Measurements from ENCODE around the gene CTNNA1. TPM values are rescaled to one million over a fixed set of nuclear protein-coding genes. Genes with fewer than 3 reads are reported as not detected.
"Not testable (repeated sequence)": the region's sequence is repeated elsewhere in the genome, so short reads cannot be mapped to it uniquely, and the experiment has no call there.

CTNNA1 gene
- total RNA-seq, 2 experiments from 2014 or later, result 78.8 to 86.7 TPM

- H3K27me3 Mint-ChIP-seq, result peaks cover 33% of the 10 kb centered on the region
- no peak overlapping the region for H3K4me3 Mint-ChIP-seq
- DNase-seq, result no peak
- ATAC-seq, result no peak
- POLR2A ChIA-PET, result no interaction called here
- peaks cover 5% of the 10 kb centered on the region for H3K4me1 Mint-ChIP-seq
- no peaks in the 10 kb centered on the region for H3K9me3 Mint-ChIP-seq (ENCODE audit: low read depth)
- H3K27ac Mint-ChIP-seq, result no peak overlapping the region
- no peaks in the 10 kb centered on the region for H3K36me3 Mint-ChIP-seq (ENCODE audit: low read depth)
- CTCF ChIA-PET, result interaction anchor here (1.8 kb wide), 1 partner anchor 9 kb away, joined by 7 read pairs; no protein-coding TSS in a partner anchor
- intact Hi-C loops (cut with DNase I, micrococcal nuclease), result no loop called here
Measured at GRCh38 chr5:138712791-138713190, 40.4 kb upstream of the CTNNA1 start.

GRCh38 chr5:138713247-138713646 lies 40.0 kb upstream of the CTNNA1 start:
- Mint-ChIP-seq H3K9me3 (ENCODE audit: low read depth) (no peaks in the 10 kb centered on the region), H3K27ac (no peak overlapping the region), H3K4me1 (peaks cover 5% of the 10 kb centered on the region), H3K36me3 (ENCODE audit: low read depth) (no peaks in the 10 kb centered on the region), H3K27me3 (peaks cover 33% of the 10 kb centered on the region), H3K4me3 (no peak overlapping the region)
- CTCF ChIA-PET, result interaction anchor here (1.8 kb wide), 1 partner anchor 10 kb away, joined by 7 read pairs; no protein-coding TSS in a partner anchor
- DNase-seq (no peak), ATAC-seq (no peak)
- POLR2A ChIA-PET, result no interaction called here
- intact Hi-C loops (cut with DNase I, micrococcal nuclease), result no loop called here

- Mint-ChIP-seq H3K4me1 (peaks cover 5% of the 10 kb centered on the region), H3K27ac (no peak overlapping the region), H3K9me3 (ENCODE audit: low read depth) (no peaks in the 10 kb centered on the region), H3K4me3 (no peak overlapping the region), H3K27me3 (peaks cover 29% of the 10 kb centered on the region), H3K36me3 (ENCODE audit: low read depth) (no peaks in the 10 kb centered on the region)
- DNase-seq (no peak), ATAC-seq (peak; percentile 42)
- ChIA-PET CTCF (interaction anchor here (0.7 to 1.2 kb wide), 2 partner anchors 10 to 73 kb away, joined by 3 read pairs; no protein-coding TSS in a partner anchor), POLR2A (no interaction called here)
- intact Hi-C loops (cut with DNase I, micrococcal nuclease), result no loop called here
Measured at GRCh38 chr5:138714694-138715093, 38.5 kb upstream of the CTNNA1 start.

- H3K4me3 Mint-ChIP-seq; H3K36me3 Mint-ChIP-seq (ENCODE audit: low read depth); H3K4me1 Mint-ChIP-seq; H3K27ac Mint-ChIP-seq; intact Hi-C loops (cut with DNase I, micrococcal nuclease); DNase-seq; POLR2A ChIA-PET; H3K9me3 Mint-ChIP-seq (ENCODE audit: low read depth); ATAC-seq: not testable (repeated sequence)
- H3K27me3 Mint-ChIP-seq, result peaks cover 33% of the 10 kb centered on the region
- CTCF ChIA-PET, result interaction anchor here (1.2 kb wide), 1 partner anchor 9 kb away, joined by 3 read pairs; no protein-coding TSS in a partner anchor
Measured at GRCh38 chr5:138715931-138716432, 37.2 kb upstream of the CTNNA1 start.

- CTCF ChIA-PET, result no interaction called here
- Mint-ChIP-seq H3K4me1 (peaks cover 5% of the 10 kb centered on the region), H3K36me3 (ENCODE audit: low read depth) (no peaks in the 10 kb centered on the region), H3K9me3 (ENCODE audit: low read depth) (no peaks in the 10 kb centered on the region), H3K4me3 (no peak overlapping the region), H3K27me3 (peaks cover 32% of the 10 kb centered on the region), H3K27ac (no peak overlapping the region)
- no peak for DNase-seq
- ATAC-seq, result no peak
- intact Hi-C loops (cut with DNase I, micrococcal nuclease), result no loop called here
- POLR2A ChIA-PET, result no interaction called here
Measured at GRCh38 chr5:138716456-138716924, 36.7 kb upstream of the CTNNA1 start.

GRCh38 chr5:138717399-138717798 lies 35.8 kb upstream of the CTNNA1 start:
- peaks cover 35% of the 10 kb centered on the region for H3K27me3 Mint-ChIP-seq
- H3K27ac Mint-ChIP-seq, result no peak overlapping the region
- ChIA-PET POLR2A (no interaction called here), CTCF (no interaction called here)
- H3K36me3 Mint-ChIP-seq (ENCODE audit: low read depth), result no peaks in the 10 kb centered on the region
- intact Hi-C loops (cut with DNase I, micrococcal nuclease), result no loop called here
- peaks cover 5% of the 10 kb centered on the region for H3K4me1 Mint-ChIP-seq
- no peak for ATAC-seq
- H3K4me3 Mint-ChIP-seq, result no peak overlapping the region
- DNase-seq, result no peak
- no peaks in the 10 kb centered on the region for H3K9me3 Mint-ChIP-seq (ENCODE audit: low read depth)

- ATAC-seq, result no peak
- ChIA-PET CTCF (interaction anchor here (1.0 to 1.2 kb wide), 2 partner anchors 70 to 78 kb away, joined by 3 read pairs; no protein-coding TSS in a partner anchor), POLR2A (no interaction called here)
- intact Hi-C loops (cut with DNase I, micrococcal nuclease), result no loop called here
- Mint-ChIP-seq H3K36me3 (ENCODE audit: low read depth) (no peaks in the 10 kb centered on the region), H3K27me3 (peaks cover 34% of the 10 kb centered on the region), H3K27ac (no peak overlapping the region), H3K9me3 (ENCODE audit: low read depth) (no peaks in the 10 kb centered on the region), H3K4me1 (no peaks in the 10 kb centered on the region), H3K4me3 (no peak overlapping the region)
- no peak for DNase-seq
Measured at GRCh38 chr5:138719811-138720210, 33.4 kb upstream of the CTNNA1 start.

- POLR2A ChIA-PET, result no interaction called here
- no peak for DNase-seq
- Mint-ChIP-seq H3K4me1 (no peaks in the 10 kb centered on the region), H3K4me3 (no peak overlapping the region), H3K27me3 (peaks cover 32% of the 10 kb centered on the region), H3K27ac (no peak overlapping the region), H3K36me3 (ENCODE audit: low read depth) (no peaks in the 10 kb centered on the region), H3K9me3 (ENCODE audit: low read depth) (no peaks in the 10 kb centered on the region)
- no peak for ATAC-seq
- intact Hi-C loops (cut with DNase I, micrococcal nuclease), result no loop called here
- CTCF ChIA-PET, result interaction anchor here (0.7 kb wide), 1 partner anchor 43 kb away, joined by 3 read pairs; no protein-coding TSS in a partner anchor
Measured at GRCh38 chr5:138720840-138721239, 32.4 kb upstream of the CTNNA1 start.

GRCh38 chr5:138721979-138722378 lies 31.2 kb upstream of the CTNNA1 start:
- Mint-ChIP-seq H3K27me3 (peaks cover 29% of the 10 kb centered on the region), H3K9me3 (ENCODE audit: low read depth) (no peaks in the 10 kb centered on the region), H3K4me1 (peaks cover 8% of the 10 kb centered on the region), H3K4me3 (no peak overlapping the region), H3K27ac (no peak overlapping the region), H3K36me3 (ENCODE audit: low read depth) (no peaks in the 10 kb centered on the region)
- no peak for DNase-seq
- no peak for ATAC-seq
- intact Hi-C loops (cut with DNase I, micrococcal nuclease), result no loop called here
- ChIA-PET CTCF (no interaction called here), POLR2A (no interaction called here)

GRCh38 chr5:138722544-138723177 lies 30.6 kb upstream of the CTNNA1 start:
- DNase-seq (no peak), ATAC-seq (no peak)
- no peaks in the 10 kb centered on the region for H3K9me3 Mint-ChIP-seq (ENCODE audit: low read depth)
- CTCF ChIA-PET, result no interaction called here
- H3K27ac Mint-ChIP-seq, result no peak overlapping the region
- H3K27me3 Mint-ChIP-seq, result peaks cover 24% of the 10 kb centered on the region
- intact Hi-C loops (cut with DNase I, micrococcal nuclease), result no loop called here
- POLR2A ChIA-PET, result no interaction called here
- H3K4me3 Mint-ChIP-seq, result no peak overlapping the region
- H3K4me1 Mint-ChIP-seq, result peaks cover 15% of the 10 kb centered on the region
- no peaks in the 10 kb centered on the region for H3K36me3 Mint-ChIP-seq (ENCODE audit: low read depth)

GRCh38 chr5:138724470-138725146 lies 28.6 kb upstream of the CTNNA1 start:
- ChIA-PET CTCF (interaction anchor here (1.1 kb wide), 1 partner anchor 9 kb away, joined by 3 read pairs; no protein-coding TSS in a partner anchor), POLR2A (interaction anchor here (1.1 kb wide), 1 partner anchor 521 kb away, joined by 3 read pairs; no protein-coding TSS in a partner anchor)
- Mint-ChIP-seq H3K27ac (no peak overlapping the region), H3K36me3 (ENCODE audit: low read depth) (no peaks in the 10 kb centered on the region), H3K4me1 (peaks cover 17% of the 10 kb centered on the region), H3K27me3 (peaks cover 26% of the 10 kb centered on the region), H3K4me3 (no peak overlapping the region), H3K9me3 (ENCODE audit: low read depth) (no peaks in the 10 kb centered on the region)
- ATAC-seq (no peak), DNase-seq (no peak)
- intact Hi-C loops (cut with DNase I, micrococcal nuclease), result no loop called here

All from activated CD4-positive, alpha-beta T cell treated with anti-CD3 and anti-CD28 coated beads for 36 hours (primary cell).